Heart left ventricle (tissue), 13 donors: Measurements from ENCODE around the gene C15orf40.

Source experiments
- POLR2A ChIP-seq, 2 donors: fragments of 450-650 bp; IDR thresholded peaks; one replicate each; pipeline ENCODE4 v1.6.1; 2017; ENCODE audit warnings: antibody characterized with exemption in 2 of 2, mild to moderate bottlenecking in 2 of 2, moderate library complexity in 2 of 2
- TF ChIP-seq, protein P1 (sequence below), 12 donors: fragments of 200-600 bp; sonication (generic) in 4 of 12; IDR thresholded peaks; one replicate each; pipeline versions ENCODE4 v1.5.0 to v1.8.0; 2018 to 2022; ENCODE audit warnings: antibody characterized with exemption in 12 of 12, mild to moderate bottlenecking in 5 of 12
- donor health status: ischemic (EF 13 %, LVEDD 7.1; RV severe dilation, severe dysfunction).
- donor health status: DM: no; HTN: yes; CAD: no.
- donor health status: DM: no; HTN: no; CAD: no.
- donor health status: ischemic (EF 25% LVEDD 6.9; RV normal size, moderate dysfunction).
- donor health status: ischemic (EF 25% LVEDD 5.7; RV mildly dilated, moderate dysfunction).
- donor health status: ischemic (EF 35%, LVEDD 5.7; RV mildly dilated, moderate dysfunction).
- donor health status: nonischemic (EF 11% LVEDD 7.7; RV severe dilation, severe dysfunction).
- donor health status: DM: yes; HTN: yes; CAD: no.
- donor health status: PGD.
- donor health status: ischemic (EF 29% LVEDD 5.4; RV normal size, mild dysfunction).
- donor health status: nonischemic (EF 23%, LVEDD 6.1; RV moderate dilation, normal function).

DNA sequence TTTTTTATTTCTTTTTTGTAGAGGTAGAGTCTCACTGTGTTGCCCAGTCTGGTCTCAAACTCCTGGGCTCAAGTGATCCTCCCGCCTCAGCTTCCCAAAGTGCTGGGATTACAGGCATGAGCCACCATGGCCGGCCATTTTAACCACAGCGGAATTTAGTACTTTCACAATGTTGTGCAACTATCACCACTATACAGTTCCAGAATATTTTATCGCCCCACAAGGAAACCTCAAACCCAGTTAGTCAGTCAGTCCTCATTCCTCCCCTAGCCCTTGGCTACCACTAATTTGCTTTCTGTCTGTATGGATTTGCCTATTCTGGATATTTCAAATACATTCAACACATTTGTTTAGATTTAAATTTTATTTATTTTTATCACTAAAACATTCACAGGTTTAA is 43.4 kb downstream of the C15orf40 start:
- TF ChIP-seq, protein P1, sequence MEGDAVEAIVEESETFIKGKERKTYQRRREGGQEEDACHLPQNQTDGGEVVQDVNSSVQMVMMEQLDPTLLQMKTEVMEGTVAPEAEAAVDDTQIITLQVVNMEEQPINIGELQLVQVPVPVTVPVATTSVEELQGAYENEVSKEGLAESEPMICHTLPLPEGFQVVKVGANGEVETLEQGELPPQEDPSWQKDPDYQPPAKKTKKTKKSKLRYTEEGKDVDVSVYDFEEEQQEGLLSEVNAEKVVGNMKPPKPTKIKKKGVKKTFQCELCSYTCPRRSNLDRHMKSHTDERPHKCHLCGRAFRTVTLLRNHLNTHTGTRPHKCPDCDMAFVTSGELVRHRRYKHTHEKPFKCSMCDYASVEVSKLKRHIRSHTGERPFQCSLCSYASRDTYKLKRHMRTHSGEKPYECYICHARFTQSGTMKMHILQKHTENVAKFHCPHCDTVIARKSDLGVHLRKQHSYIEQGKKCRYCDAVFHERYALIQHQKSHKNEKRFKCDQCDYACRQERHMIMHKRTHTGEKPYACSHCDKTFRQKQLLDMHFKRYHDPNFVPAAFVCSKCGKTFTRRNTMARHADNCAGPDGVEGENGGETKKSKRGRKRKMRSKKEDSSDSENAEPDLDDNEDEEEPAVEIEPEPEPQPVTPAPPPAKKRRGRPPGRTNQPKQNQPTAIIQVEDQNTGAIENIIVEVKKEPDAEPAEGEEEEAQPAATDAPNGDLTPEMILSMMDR (IDR thresholded peaks at IDR 0.05) = no peak
- no peak for TF ChIP-seq POLR2A (IDR thresholded peaks at IDR 0.05)
